CD4-positive, alpha-beta memory T cell (primary cell): ENCODE measurements around the gene ZNF221. TPM values are rescaled to one million over a fixed set of nuclear protein-coding genes. Genes with fewer than 3 reads are reported as not detected.

Experiments
- CTCF ChIA-PET: fragments of 350-600 bp; sonication (Branson Sonifier 250); formaldehyde crosslinking; loops from one replicate; lab custom pipeline; 2021; ENCODE audit warnings: inconsistent platforms; ENCODE audit not compliant: partially characterized antibody; lab: Charles Lee
- POLR2A ChIA-PET: fragments of 350-600 bp; sonication (Branson Sonifier 250); formaldehyde crosslinking; loops from one replicate; lab custom pipeline; 2021; ENCODE audit not compliant: partially characterized antibody; lab: Charles Lee
- DNase-seq, 5 donors: peaks; one replicate each; pipeline versions ENCODE4 v3.0.0 to v3.0.0-alpha.2; 2020 to 2022; ENCODE audit warnings: mixed read lengths in 1 of 5
- H3K27ac ChIP-seq: one replicate; pipeline ENCODE4 v1.7.0; 2013; ENCODE audit warnings: low read depth, low read length
- H3K27me3 ChIP-seq: 2 replicates; pipeline ENCODE4 v1.7.0; 2013; ENCODE audit warnings: mild to moderate bottlenecking, low read length, moderate library complexity; ENCODE audit not compliant: insufficient read depth
- H3K36me3 ChIP-seq: 2 replicates; pipeline ENCODE4 v1.7.0; 2013; ENCODE audit warnings: mild to moderate bottlenecking, low read length, moderate library complexity; ENCODE audit not compliant: insufficient read depth
- H3K4me1 ChIP-seq: 2 replicates; pipeline ENCODE4 v1.7.0; 2013; ENCODE audit warnings: mild to moderate bottlenecking, low read length, moderate library complexity; ENCODE audit not compliant: insufficient read depth
- H3K4me3 ChIP-seq, 2 donors: one replicate each; pipeline ENCODE4 v1.7.0; 2013; ENCODE audit warnings: low read length in 2 of 2, mild to moderate bottlenecking in 1 of 2
- H3K9me3 ChIP-seq, 2 donors: one replicate each; pipeline ENCODE4 v1.7.0; 2013; ENCODE audit warnings: low read length in 2 of 2, control low read depth in 1 of 2; ENCODE audit not compliant: control insufficient read depth in 1 of 2
- H3K27ac Mint-ChIP-seq, 7 donors: one replicate each; pipeline ENCODE4 v1.8.0; 2020 to 2021; ENCODE audit warnings: mixed read lengths in 7 of 7, mild to moderate bottlenecking in 6 of 7, inconsistent platforms in 3 of 7, moderate library complexity in 3 of 7
- H3K27me3 Mint-ChIP-seq, 2 donors: one replicate each; pipeline ENCODE4 v1.8.0; 2020 to 2021; ENCODE audit warnings: mixed read lengths in 2 of 2
- H3K36me3 Mint-ChIP-seq, 2 donors: one replicate each; pipeline ENCODE4 v1.8.0; 2020 to 2021; ENCODE audit warnings: mixed read lengths in 2 of 2, inconsistent platforms in 1 of 2, mild to moderate bottlenecking in 1 of 2
- H3K4me1 Mint-ChIP-seq, 4 donors: one replicate each; pipeline ENCODE4 v1.8.0; 2020 to 2021; ENCODE audit warnings: mixed read lengths in 4 of 4, mild to moderate bottlenecking in 1 of 4
- H3K4me3 Mint-ChIP-seq, 8 donors: one replicate each; pipeline ENCODE4 v1.8.0; 2020 to 2021; ENCODE audit warnings: mixed read lengths in 8 of 8, mild to moderate bottlenecking in 7 of 8, moderate library complexity in 6 of 8, inconsistent platforms in 3 of 8
- H3K9me3 Mint-ChIP-seq, 8 donors: one replicate each; pipeline ENCODE4 v1.8.0; 2020 to 2021; ENCODE audit warnings: mixed read lengths in 8 of 8, mild to moderate bottlenecking in 5 of 8, inconsistent platforms in 3 of 8, moderate library complexity in 1 of 8
- intact Hi-C: fragments of 100-400 bp; cut with micrococcal nuclease; formaldehyde crosslinking; loops from one replicate; pipeline ENCODE4 v1.15.1; 2023
- polyA plus RNA-seq, 2 donors: library from polyadenylated mRNA; unstranded; fragments of 300-500 nt; fragmentation: Illumina TruSeq; gene quantifications; one replicate each; pipeline ENCODE4 v1.2.3, GENCODE V29; 2021
- total RNA-seq, 2 experiments: library from RNA; stranded (reverse); gene quantifications; one replicate each; pipeline ENCODE4 v1.2.3, GENCODE V29; 2021

Gene ZNF221
- total RNA-seq (1 to 10 TPM; 2.9 to 3.2 TPM), polyA plus RNA-seq (1 to 10 TPM in 1 of 2 donors, not detected in 1; 1.0 TPM)

GRCh38 chr19:43950834-43951645, at the start of gene ZNF221:
ZNF221 (plus strand) TSS chr19:43951228; CDS start chr19:43962727, 11,499 bp downstream.
- Histone ChIP-seq H3K9me3 (no peaks in the 10 kb centered on the region), H3K4me3 (peak within 1 kb of the TSS; percentile 66 to 92), H3K36me3 (no peaks in the 10 kb centered on the region), H3K27me3 (no peaks in the 10 kb centered on the region), H3K27ac (peak within 1 kb of the TSS; percentile 23), H3K4me1 (peaks cover 10% of the 10 kb centered on the region)
- Mint-ChIP-seq H3K9me3 (peaks cover 6 to 58% (median 48%) of the 10 kb centered on the region in 8 donors), H3K27ac (peak within 1 kb of the TSS in 6 of 7 donors; percentile 36 to 92 (median 86)), H3K27me3 (peaks cover 16 to 18% of the 10 kb centered on the region in 2 donors), H3K36me3 (peaks cover 23 to 24% of the 10 kb centered on the region in 2 donors), H3K4me1 (peaks cover 5 to 18% (median 10%) of the 10 kb centered on the region in 4 donors), H3K4me3 (peak within 1 kb of the TSS; percentile 94 to 98 (median 96))
- DNase-seq: peak; percentile 38 to 44 (median 43)
- intact Hi-C loops: loop anchor here (2.0 kb wide), 1 partner anchor 16 kb away; the partner anchor contains the start of gene ZNF45
- ChIA-PET POLR2A (interaction anchor here (0.7 to 3.4 kb wide), 6 partner anchors 16 to 144 kb away, joined by 3 to 26 read pairs (median 3); partner anchors contain the start of genes ZNF155, ZNF222, ZNF230 and ZNF45), CTCF (interaction anchor here (1.0 kb wide), 1 partner anchor 10 kb away, joined by 3 read pairs; no protein-coding TSS in a partner anchor)

- H3K27me3 ChIP-seq: no peaks in the 10 kb centered on the region
- Mint-ChIP-seq H3K27me3 (peaks cover 0 to 1% of the 10 kb centered on the region in 2 donors), H3K4me1 (peaks cover 10 to 17% (median 13%) of the 10 kb centered on the region in 4 donors), H3K27ac (peak overlapping the region in 6 of 7 donors; percentile 64 to 89 (median 82)), H3K4me3 (peak overlapping the region; percentile 88 to 93 (median 91)), H3K36me3 (peaks cover 67 to 72% of the 10 kb centered on the region in 2 donors), H3K9me3 (peaks cover 6 to 93% (median 73%) of the 10 kb centered on the region in 8 donors)
- intact Hi-C loops: no loop called here
- ChIA-PET POLR2A (interaction anchor here (1.2 kb wide), 1 partner anchor 34 kb away, joined by 9 read pairs; the partner anchor contains the start of gene ZNF45), CTCF (no interaction called here)
- H3K36me3 ChIP-seq: no peaks in the 10 kb centered on the region
- H3K4me1 ChIP-seq: peaks cover 10% of the 10 kb centered on the region
- peak; percentile 32 to 52 (median 49) for DNase-seq
- peak overlapping the region; percentile 67 to 80 for H3K4me3 ChIP-seq
- H3K27ac ChIP-seq: peak overlapping the region; percentile 19
- no peaks in the 10 kb centered on the region for H3K9me3 ChIP-seq
These were observed 49.3 kb upstream of the ZNF221 start for GRCh38 chr19:43901395-43902390.

GRCh38 chr19:43902399-43902798, 48.6 kb upstream of the ZNF221 start:
- ChIA-PET POLR2A (interaction anchor here (1.2 kb wide), 1 partner anchor 33 kb away, joined by 9 read pairs; the partner anchor contains the start of gene ZNF45), CTCF (no interaction called here)
- H3K4me1 Mint-ChIP-seq: peaks cover 10 to 17% (median 13%) of the 10 kb centered on the region in 4 donors
- Histone ChIP-seq H3K36me3 (no peaks in the 10 kb centered on the region), H3K27me3 (no peaks in the 10 kb centered on the region), H3K27ac (no peak overlapping the region), H3K9me3 (no peaks in the 10 kb centered on the region), H3K4me1 (peaks cover 10% of the 10 kb centered on the region), H3K4me3 (peak overlapping the region in 1 of 2 donors; percentile 67)
- no peak for DNase-seq
- peak overlapping the region; percentile 63 to 93 (median 91) for H3K4me3 Mint-ChIP-seq
- peaks cover 65 to 71% of the 10 kb centered on the region in 2 donors for H3K36me3 Mint-ChIP-seq
- intact Hi-C loops: no loop called here
- peaks cover 6 to 93% (median 75%) of the 10 kb centered on the region in 8 donors for H3K9me3 Mint-ChIP-seq
- H3K27ac Mint-ChIP-seq: peak overlapping the region in 2 of 7 donors; percentile 3 to 66
- peaks cover 0 to 1% of the 10 kb centered on the region in 2 donors for H3K27me3 Mint-ChIP-seq

GRCh38 chr19:43905897-43906296, 45.1 kb upstream of the ZNF221 start:
- Histone ChIP-seq H3K27me3 (no peaks in the 10 kb centered on the region), H3K36me3 (no peaks in the 10 kb centered on the region), H3K9me3 (peaks cover 0 to 30% of the 10 kb centered on the region in 2 donors), H3K27ac (no peak overlapping the region), H3K4me3 (no peak overlapping the region), H3K4me1 (peaks cover 9% of the 10 kb centered on the region)
- H3K4me1 Mint-ChIP-seq: peaks cover 8 to 16% (median 13%) of the 10 kb centered on the region in 4 donors
- ChIA-PET POLR2A (no interaction called here), CTCF (no interaction called here)
- peaks cover 6 to 96% (median 83%) of the 10 kb centered on the region in 8 donors for H3K9me3 Mint-ChIP-seq
- H3K27me3 Mint-ChIP-seq: peaks cover 0 to 1% of the 10 kb centered on the region in 2 donors
- DNase-seq: no peak
- no peak overlapping the region for H3K27ac Mint-ChIP-seq
- peaks cover 44 to 47% of the 10 kb centered on the region in 2 donors for H3K36me3 Mint-ChIP-seq
- no peak overlapping the region for H3K4me3 Mint-ChIP-seq
- intact Hi-C loops: no loop called here

GRCh38 chr19:43906774-43907173, 44.3 kb upstream of the ZNF221 start:
- Histone ChIP-seq H3K9me3 (peaks cover 0 to 34% of the 10 kb centered on the region in 2 donors), H3K36me3 (no peaks in the 10 kb centered on the region), H3K27me3 (no peaks in the 10 kb centered on the region), H3K4me1 (peaks cover 3% of the 10 kb centered on the region), H3K4me3 (no peak overlapping the region), H3K27ac (no peak overlapping the region)
- Mint-ChIP-seq H3K27ac (no peak overlapping the region), H3K4me3 (no peak overlapping the region), H3K4me1 (peaks cover 2 to 8% (median 7%) of the 10 kb centered on the region in 4 donors), H3K9me3 (peaks cover 6 to 96% (median 84%) of the 10 kb centered on the region in 8 donors), H3K36me3 (peaks cover 40 to 44% of the 10 kb centered on the region in 2 donors), H3K27me3 (peaks cover 0 to 1% of the 10 kb centered on the region in 2 donors)
- CTCF ChIA-PET: no interaction called here
- intact Hi-C loops: no loop called here
- no peak for DNase-seq
- POLR2A ChIA-PET: no interaction called here

GRCh38 chr19:43908659-43909058, 42.4 kb upstream of the ZNF221 start:
- H3K36me3 ChIP-seq: no peaks in the 10 kb centered on the region
- Mint-ChIP-seq H3K27me3 (peaks cover 0 to 1% of the 10 kb centered on the region in 2 donors), H3K27ac (no peak overlapping the region), H3K36me3 (peaks cover 41 to 47% of the 10 kb centered on the region in 2 donors), H3K4me1 (no peaks in the 10 kb centered on the region), H3K9me3 (peaks cover 7 to 97% (median 89%) of the 10 kb centered on the region in 8 donors), H3K4me3 (no peak overlapping the region)
- H3K4me1 ChIP-seq: no peaks in the 10 kb centered on the region
- no peaks in the 10 kb centered on the region for H3K27me3 ChIP-seq
- peaks cover 4 to 53% of the 10 kb centered on the region in 2 donors for H3K9me3 ChIP-seq
- no peak overlapping the region for H3K27ac ChIP-seq
- ChIA-PET POLR2A (no interaction called here), CTCF (no interaction called here)
- H3K4me3 ChIP-seq: no peak overlapping the region
- intact Hi-C loops: no loop called here
- no peak for DNase-seq
